A172 (cell line): Measurements from ENCODE around the gene PADI1. TPM values are rescaled to one million over a fixed set of nuclear protein-coding genes. Genes with fewer than 3 reads are reported as not detected.

ENCODE experiments used
- DNase-seq: peaks from one replicate; pipeline ENCODE4 v3.0.0-alpha.2; 2015; ENCODE audit warnings: low spot score
- total RNA-seq: library from RNA; depleted of rRNA; stranded (reverse); fragments of >200 nt; shearing (Covaris generic); gene quantifications from 2 replicates; pipeline ENCODE4 v1.2.3, GENCODE V29; 2014

The PADI1 gene
- total RNA-seq, 1 experiment from 2014 or later = 1.7 TPM

GRCh38 chr1:17183388-17184160 is 21.4 kb upstream of the PADI1 start:
- no peak for DNase-seq

GRCh38 chr1:17184161-17184665 is 20.7 kb upstream of the PADI1 start:
- DNase-seq = no peak

- DNase-seq = no peak
Observed at GRCh38 chr1:17184822-17185484, 20.0 kb upstream of the PADI1 start.

- DNase-seq = no peak
Observed at GRCh38 chr1:17185485-17185860, 19.5 kb upstream of the PADI1 start.

GRCh38 chr1:17186216-17186909 is 18.6 kb upstream of the PADI1 start:
- peak; percentile 43 for DNase-seq

- DNase-seq = no peak
Observed at GRCh38 chr1:17187051-17187450, 17.9 kb upstream of the PADI1 start.

- no peak for DNase-seq
Observed at GRCh38 chr1:17188217-17188616, 16.7 kb upstream of the PADI1 start.

GRCh38 chr1:17188889-17189631 is 15.9 kb upstream of the PADI1 start:
- no peak for DNase-seq

GRCh38 chr1:17189632-17189990 is 15.3 kb upstream of the PADI1 start:
- DNase-seq = no peak

- DNase-seq = peak; percentile 95
Observed at GRCh38 chr1:17190010-17190995, 14.6 kb upstream of the PADI1 start.

- no peak for DNase-seq
Observed at GRCh38 chr1:17191990-17192242, 13.0 kb upstream of the PADI1 start.

- no peak for DNase-seq
Observed at GRCh38 chr1:17192394-17193221, 12.3 kb upstream of the PADI1 start.

GRCh38 chr1:17193222-17194132 is 11.5 kb upstream of the PADI1 start:
- DNase-seq = no peak

GRCh38 chr1:17194133-17194475 is 10.8 kb upstream of the PADI1 start:
- DNase-seq = no peak

- DNase-seq = no peak
Observed at GRCh38 chr1:17194615-17195528, 10.1 kb upstream of the PADI1 start.

- DNase-seq = no peak
Observed at GRCh38 chr1:17195731-17196130, 9.2 kb upstream of the PADI1 start.

GRCh38 chr1:17196496-17197185 is 8.3 kb upstream of the PADI1 start:
- no peak for DNase-seq

- no peak for DNase-seq
Observed at GRCh38 chr1:17197696-17198095, 7.2 kb upstream of the PADI1 start.
